Sigmoid colon (tissue), 7 donors: ENCODE measurements around the gene AP1M1. TPM values are rescaled to one million over a fixed set of nuclear protein-coding genes. Genes with fewer than 3 reads are reported as not detected.

Source experiments
- DNase-seq: peaks from one replicate; pipeline ENCODE4 v3.0.0-alpha.2; 2019
- H3K27ac ChIP-seq, 4 donors: fragments of 200-600 bp; sonication (generic); one replicate each; pipeline ENCODE4 v1.5.1; 2016 to 2019; ENCODE audit warnings: mild to moderate bottlenecking in 1 of 4
- H3K27me3 ChIP-seq, 3 donors: fragments of 200-600 bp; sonication (generic); one replicate each; pipeline ENCODE4 v1.5.1; 2019; ENCODE audit warnings: mild to moderate bottlenecking in 1 of 3
- H3K36me3 ChIP-seq, 4 donors: fragments of 200-600 bp; sonication (generic); one replicate each; pipeline ENCODE4 v1.5.1; 2016 to 2019
- H3K4me1 ChIP-seq, 4 donors: fragments of 200-600 bp; sonication (generic); one replicate each; pipeline ENCODE4 v1.5.1; 2017 to 2019
- H3K4me3 ChIP-seq, 4 donors: fragments of 200-600 bp; sonication (generic); one replicate each; pipeline ENCODE4 v1.5.1; 2017 to 2019; ENCODE audit warnings: mild to moderate bottlenecking in 2 of 4, moderate library complexity in 1 of 4
- H3K9me3 ChIP-seq, 4 donors: fragments of 200-600 bp in 3 of 4; sonication (generic) in 3 of 4; one replicate each; pipeline versions ENCODE4 v1.5.1 to v1.6.1; 2013 to 2019
- EP300 ChIP-seq, 4 donors: sonication (generic); formaldehyde crosslinking; IDR thresholded peaks; one replicate each; pipeline ENCODE4 v1.6.1; 2017; ENCODE audit warnings: antibody characterized with exemption in 4 of 4
- POLR2A ChIP-seq, 2 donors: fragments of 450-650 bp; IDR thresholded peaks; one replicate each; pipeline ENCODE4 v1.6.1; 2016; ENCODE audit warnings: antibody characterized with exemption in 2 of 2, mild to moderate bottlenecking in 2 of 2, moderate library complexity in 2 of 2
- POLR2AphosphoS5 ChIP-seq, 4 donors: sonication (generic); formaldehyde crosslinking; IDR thresholded peaks; one replicate each; pipeline ENCODE4 v1.6.1; 2017; ENCODE audit warnings: antibody characterized with exemption in 4 of 4
- WGBS, 2 donors: extraction: QIAGEN DNeasy Blood & Tissue Kit; methylation state at CpG; one replicate each; pipeline ENCODE4 v1.1.7; 2013; 5-methylcytosine and 5-hydroxymethylcytosine counted together
- intact Hi-C: fragments of 100-400 bp; cut with DNase I; formaldehyde crosslinking; loops from one replicate; pipeline ENCODE4 v1.15.1; 2023
- polyA plus RNA-seq, 3 donors: library from polyadenylated mRNA; stranded (reverse); fragments of 200-250 nt; gene quantifications; one replicate each; pipeline ENCODE4 v1.2.3, GENCODE V29; 2013
- total RNA-seq, 4 donors: library from RNA; depleted of rRNA; stranded (reverse); fragments of >200 nt; gene quantifications; one replicate each; pipeline ENCODE4 v1.1.0, GENCODE V29; 2016
- TF ChIP-seq, protein P1 (sequence below), 4 experiments: fragments of 450-650 bp in 3 of 4; fragments of 200-600 bp in 1 of 4; IDR thresholded peaks; one replicate each; pipeline ENCODE4 v1.5.1; 2016 to 2019; ENCODE audit warnings: antibody characterized with exemption in 4 of 4, mild to moderate bottlenecking in 3 of 4, moderate library complexity in 2 of 4
- donor health status: healthy with polysubstance abuse.
- donor health status: Bipolar disorder and iron deficiency.
- donor health status: healthy.

Gene AP1M1
- total and polyA plus RNA-seq, 7 donors, result 18.7 to 63.7 (median 57.1) TPM

DNA sequence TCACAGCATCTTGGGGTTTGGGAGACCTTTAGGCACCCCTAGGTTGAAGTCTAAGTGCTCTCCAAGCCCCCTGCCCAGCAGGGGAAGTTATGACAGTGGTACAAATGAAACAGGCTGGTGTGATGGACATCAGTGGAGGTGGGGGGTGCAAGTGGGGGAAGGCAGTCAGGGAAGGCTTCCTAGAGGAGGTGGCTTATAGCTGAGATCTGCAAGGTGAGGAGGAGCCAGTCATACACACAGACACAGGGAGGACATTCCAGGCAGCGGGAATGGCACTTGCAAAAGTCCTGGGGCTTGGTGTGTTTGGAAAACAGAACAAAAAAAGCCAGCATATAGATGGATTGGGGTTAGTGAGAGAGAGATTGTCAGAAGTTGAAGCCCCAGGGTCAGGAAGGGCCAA is 42.6 kb upstream of the AP1M1 start:
- Histone ChIP-seq H3K36me3 (no peaks in the 10 kb centered on the region), H3K4me3 (no peak overlapping the region), H3K27me3 (no peaks in the 10 kb centered on the region), H3K4me1 (no peaks in the 10 kb centered on the region), H3K27ac (no peak overlapping the region), H3K9me3 (no peaks in the 10 kb centered on the region)
- intact Hi-C loops, result no loop called here
- 96 to 99% methylated on average over 1 of the region's 1 CpG for WGBS, 2 donors
- no peak for DNase-seq
- TF ChIP-seq POLR2A (IDR thresholded peaks at IDR 0.05), result no peak
- no peak for TF ChIP-seq EP300 (IDR thresholded peaks at IDR 0.05)
- TF ChIP-seq, protein P1, sequence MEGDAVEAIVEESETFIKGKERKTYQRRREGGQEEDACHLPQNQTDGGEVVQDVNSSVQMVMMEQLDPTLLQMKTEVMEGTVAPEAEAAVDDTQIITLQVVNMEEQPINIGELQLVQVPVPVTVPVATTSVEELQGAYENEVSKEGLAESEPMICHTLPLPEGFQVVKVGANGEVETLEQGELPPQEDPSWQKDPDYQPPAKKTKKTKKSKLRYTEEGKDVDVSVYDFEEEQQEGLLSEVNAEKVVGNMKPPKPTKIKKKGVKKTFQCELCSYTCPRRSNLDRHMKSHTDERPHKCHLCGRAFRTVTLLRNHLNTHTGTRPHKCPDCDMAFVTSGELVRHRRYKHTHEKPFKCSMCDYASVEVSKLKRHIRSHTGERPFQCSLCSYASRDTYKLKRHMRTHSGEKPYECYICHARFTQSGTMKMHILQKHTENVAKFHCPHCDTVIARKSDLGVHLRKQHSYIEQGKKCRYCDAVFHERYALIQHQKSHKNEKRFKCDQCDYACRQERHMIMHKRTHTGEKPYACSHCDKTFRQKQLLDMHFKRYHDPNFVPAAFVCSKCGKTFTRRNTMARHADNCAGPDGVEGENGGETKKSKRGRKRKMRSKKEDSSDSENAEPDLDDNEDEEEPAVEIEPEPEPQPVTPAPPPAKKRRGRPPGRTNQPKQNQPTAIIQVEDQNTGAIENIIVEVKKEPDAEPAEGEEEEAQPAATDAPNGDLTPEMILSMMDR (IDR thresholded peaks at IDR 0.05), result no peak
- no peak for TF ChIP-seq POLR2AphosphoS5 (IDR thresholded peaks at IDR 0.05)

DNA sequence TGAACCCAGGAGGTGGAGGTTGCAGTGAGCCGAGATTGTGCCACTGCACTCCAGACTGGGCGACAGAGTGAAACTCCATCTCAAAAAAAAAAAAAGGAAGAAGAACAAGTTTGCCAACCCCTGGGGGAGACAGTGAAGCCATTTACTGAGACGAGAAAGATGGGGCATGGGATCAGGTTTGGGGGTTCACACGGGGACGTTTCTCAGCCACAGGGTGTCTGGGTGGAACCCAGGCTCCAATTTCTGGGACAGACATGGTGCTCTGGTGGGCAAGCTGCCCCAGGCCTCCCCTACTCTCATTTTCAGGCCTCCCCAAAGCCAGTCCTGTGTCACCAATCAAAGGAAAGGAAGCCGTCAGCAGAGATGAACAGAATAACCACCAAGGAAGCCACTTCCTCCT is 40.8 kb upstream of the AP1M1 start:
- TF ChIP-seq POLR2AphosphoS5 (IDR thresholded peaks at IDR 0.05) (no peak), POLR2A (IDR thresholded peaks at IDR 0.05) (no peak), EP300 (IDR thresholded peaks at IDR 0.05) (no peak)
- TF ChIP-seq, protein P1 (IDR thresholded peaks at IDR 0.05), result no peak
- no peaks in the 10 kb centered on the region for H3K27me3 ChIP-seq
- WGBS, 2 donors, result 78 to 84% methylated on average over 6 of the region's 6 CpGs
- no peak overlapping the region for H3K4me3 ChIP-seq
- H3K9me3 ChIP-seq, result no peaks in the 10 kb centered on the region
- H3K4me1 ChIP-seq, result no peaks in the 10 kb centered on the region
- H3K27ac ChIP-seq, result no peak overlapping the region
- no peaks in the 10 kb centered on the region for H3K36me3 ChIP-seq
- DNase-seq, result no peak
- intact Hi-C loops, result no loop called here

DNA sequence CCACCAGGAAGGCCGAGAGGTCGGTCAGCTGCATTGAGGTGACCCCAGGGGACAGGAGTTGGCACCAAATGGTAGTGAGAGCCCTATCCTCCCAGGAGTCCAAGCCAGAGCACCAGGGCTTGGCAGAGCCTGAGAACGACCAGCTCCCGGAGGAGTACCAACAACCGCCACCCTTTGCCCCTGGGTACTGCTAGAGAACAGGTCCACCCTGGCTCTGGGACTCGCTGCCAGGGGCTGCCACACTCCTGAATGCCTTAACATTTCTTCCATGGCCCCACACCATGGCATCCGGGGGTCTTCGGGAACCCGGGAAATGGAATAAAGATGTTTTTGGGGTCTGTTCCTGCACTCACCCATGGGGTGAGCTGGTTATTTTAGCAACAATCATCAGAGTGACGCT is 40.1 kb upstream of the AP1M1 start:
- no peak overlapping the region for H3K4me3 ChIP-seq
- H3K36me3 ChIP-seq, result no peaks in the 10 kb centered on the region
- no peak for DNase-seq
- no peaks in the 10 kb centered on the region for H3K9me3 ChIP-seq
- intact Hi-C loops, result no loop called here
- H3K27ac ChIP-seq, result no peak overlapping the region
- H3K4me1 ChIP-seq, result no peaks in the 10 kb centered on the region
- whole genome bisulfite sequencing, 2 donors, result 87 to 90% methylated on average over 10 of the region's 10 CpGs
- TF ChIP-seq POLR2A (IDR thresholded peaks at IDR 0.05) (no peak), POLR2AphosphoS5 (IDR thresholded peaks at IDR 0.05) (no peak), EP300 (IDR thresholded peaks at IDR 0.05) (no peak)
- TF ChIP-seq, protein P1 (IDR thresholded peaks at IDR 0.05), result no peak
- H3K27me3 ChIP-seq, result no peaks in the 10 kb centered on the region

DNA sequence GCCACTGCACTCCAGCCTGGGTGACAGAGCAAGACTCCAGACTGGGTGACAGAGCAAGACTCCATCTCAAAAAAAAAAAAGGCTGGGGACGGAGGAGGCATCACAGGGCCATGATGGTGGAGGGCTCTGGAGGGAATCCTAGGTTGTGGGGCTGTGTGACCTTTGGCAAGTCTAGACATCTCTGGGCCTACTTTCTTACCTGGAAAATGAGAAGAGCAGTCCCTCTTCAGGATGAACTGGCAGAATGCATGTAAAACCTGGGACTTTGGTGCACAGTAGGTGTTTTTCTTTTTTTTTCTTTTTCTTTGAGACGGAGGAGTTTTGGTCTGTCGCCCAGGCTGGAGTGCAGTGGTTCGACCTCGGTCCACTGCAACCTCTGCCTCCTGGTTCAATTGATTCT is 38.1 kb upstream of the AP1M1 start:
- TF ChIP-seq, protein P1 (IDR thresholded peaks at IDR 0.05), result no peak
- TF ChIP-seq POLR2A (IDR thresholded peaks at IDR 0.05) (no peak), POLR2AphosphoS5 (IDR thresholded peaks at IDR 0.05) (no peak), EP300 (IDR thresholded peaks at IDR 0.05) (no peak)
- Histone ChIP-seq H3K27ac (no peak overlapping the region), H3K4me3 (no peak overlapping the region), H3K27me3 (no peaks in the 10 kb centered on the region), H3K4me1 (no peaks in the 10 kb centered on the region), H3K36me3 (no peaks in the 10 kb centered on the region), H3K9me3 (no peaks in the 10 kb centered on the region)
- WGBS, 2 donors, result 88 to 90% methylated on average over 5 of the region's 5 CpGs
- no peak for DNase-seq
- intact Hi-C loops, result no loop called here

DNA sequence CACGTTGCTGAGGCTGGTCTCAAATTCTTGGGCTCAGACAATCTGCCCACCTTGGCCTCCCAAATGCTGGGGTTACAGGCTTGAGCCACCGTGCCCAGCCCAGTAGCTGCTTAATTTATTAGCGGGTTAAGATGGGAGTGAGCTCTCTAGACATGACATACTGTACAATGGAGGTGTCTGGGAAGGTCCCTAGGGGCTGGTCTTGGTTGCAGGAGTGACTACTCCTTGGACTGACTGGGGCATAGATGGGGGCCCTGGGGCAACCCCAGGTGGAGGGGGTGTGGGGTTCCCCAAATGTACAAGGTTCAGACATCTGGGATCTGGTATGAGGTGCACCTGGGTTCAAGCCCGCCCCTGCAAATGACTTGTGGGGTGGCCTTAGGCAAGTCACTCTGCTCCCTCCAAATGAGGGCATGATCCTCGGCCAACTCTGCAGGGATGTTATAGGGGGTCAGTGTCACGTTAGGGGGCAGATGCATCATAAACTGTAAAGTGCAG is 37.2 kb upstream of the AP1M1 start:
- DNase-seq, result no peak
- Histone ChIP-seq H3K36me3 (no peaks in the 10 kb centered on the region), H3K4me1 (no peaks in the 10 kb centered on the region), H3K4me3 (no peak overlapping the region), H3K27me3 (no peaks in the 10 kb centered on the region), H3K9me3 (no peaks in the 10 kb centered on the region), H3K27ac (no peak overlapping the region)
- intact Hi-C loops, result no loop called here
- TF ChIP-seq POLR2AphosphoS5 (IDR thresholded peaks at IDR 0.05) (no peak), POLR2A (IDR thresholded peaks at IDR 0.05) (no peak), EP300 (IDR thresholded peaks at IDR 0.05) (no peak)
- TF ChIP-seq, protein P1 (IDR thresholded peaks at IDR 0.05), result no peak
- WGBS, 2 donors, result 60 to 76% methylated on average over 6 of the region's 6 CpGs
